Astrocyte (in vitro differentiated cells and primary cell): Measurements from ENCODE around the gene OLIG1. TPM values are rescaled to one million over a fixed set of nuclear protein-coding genes. Genes with fewer than 3 reads are reported as not detected.

Source experiments
- DNase-seq: peaks from one replicate; pipeline ENCODE4 v3.0.0-alpha.2; 2010; ENCODE audit warnings: low read depth
- FAIRE-seq: peaks from 2 replicates; lab custom pipeline; 2011; peaks lifted over from hg19 to GRCh38; lab: Jason Lieb, UNC
- H2AFZ ChIP-seq: 2 replicates; pipeline ENCODE4 v1.6.0; 2012; ENCODE audit warnings: low read depth, low read length, inconsistent platforms
- H3K27ac ChIP-seq: 2 replicates; pipeline ENCODE4 v1.5.1; 2011; ENCODE audit warnings: low read depth, low read length, inconsistent platforms
- H3K27me3 ChIP-seq: 2 replicates; pipeline ENCODE4 v1.6.0; 2011; ENCODE audit warnings: low read length, inconsistent platforms; ENCODE audit not compliant: insufficient read depth
- H3K36me3 ChIP-seq: 2 replicates; pipeline ENCODE4 v1.5.1; 2011; ENCODE audit warnings: low read length, inconsistent platforms; ENCODE audit not compliant: insufficient read depth
- H3K4me1 ChIP-seq: 2 replicates; pipeline ENCODE4 v1.5.1; 2011; ENCODE audit warnings: low read length, inconsistent platforms; ENCODE audit not compliant: insufficient read depth
- H3K4me2 ChIP-seq: 2 replicates; pipeline ENCODE4 v1.6.0; 2012; ENCODE audit warnings: low read length, inconsistent platforms
- H3K4me3 ChIP-seq: 2 replicates; pipeline ENCODE4 v1.5.1; 2011; ENCODE audit warnings: low read depth, mild to moderate bottlenecking, low read length, inconsistent platforms; ENCODE audit not compliant: insufficient read depth
- H3K79me2 ChIP-seq: 2 replicates; pipeline ENCODE4 v1.6.0; 2012; ENCODE audit warnings: mild to moderate bottlenecking, low read length, inconsistent platforms; ENCODE audit not compliant: insufficient read depth
- H3K9ac ChIP-seq: 2 replicates; pipeline ENCODE4 v1.6.0; 2012; ENCODE audit warnings: mild to moderate bottlenecking, low read length, inconsistent platforms
- H3K9me3 ChIP-seq: 2 replicates; pipeline ENCODE4 v1.5.1; 2012; ENCODE audit warnings: low read depth, mild to moderate bottlenecking, low read length, inconsistent platforms; ENCODE audit not compliant: insufficient read depth
- H4K20me1 ChIP-seq: 2 replicates; pipeline ENCODE4 v1.6.0; 2012; ENCODE audit warnings: low read length, inconsistent platforms; ENCODE audit not compliant: insufficient read depth
- H3K27ac Mint-ChIP-seq: one replicate; pipeline ENCODE4 v1.8.0; 2021; ENCODE audit warnings: mild to moderate bottlenecking, mixed read lengths; ENCODE audit not compliant: unreplicated experiment
- H3K27me3 Mint-ChIP-seq: one replicate; pipeline ENCODE4 v1.8.0; 2021; ENCODE audit warnings: low read depth, mixed read lengths; ENCODE audit not compliant: unreplicated experiment
- H3K36me3 Mint-ChIP-seq: one replicate; pipeline ENCODE4 v1.8.0; 2021; ENCODE audit warnings: low read depth, mixed read lengths; ENCODE audit not compliant: unreplicated experiment
- H3K4me1 Mint-ChIP-seq: one replicate; pipeline ENCODE4 v1.8.0; 2021; ENCODE audit warnings: low read depth, mixed read lengths; ENCODE audit not compliant: unreplicated experiment
- H3K4me3 Mint-ChIP-seq: one replicate; pipeline ENCODE4 v1.8.0; 2021; ENCODE audit warnings: mild to moderate bottlenecking, moderate library complexity, mixed read lengths; ENCODE audit not compliant: unreplicated experiment
- H3K9me3 Mint-ChIP-seq: one replicate; pipeline ENCODE4 v1.8.0; 2021; ENCODE audit warnings: mild to moderate bottlenecking, mixed read lengths; ENCODE audit not compliant: unreplicated experiment
- EZH2 ChIP-seq: IDR thresholded peaks from 2 replicates; pipeline ENCODE4 v1.6.1; 2012; ENCODE audit warnings: mild to moderate bottlenecking, low read length, inconsistent platforms; ENCODE audit not compliant: insufficient read depth
- total RNA-seq: library from RNA; stranded (reverse); gene quantifications from 2 replicates; pipeline ENCODE4 v1.2.1, GENCODE V29; 2021
- TF ChIP-seq, protein P1 (sequence below): IDR thresholded peaks from 2 replicates; pipeline ENCODE4 v1.5.1; 2011; ENCODE audit warnings: low read depth, mild to moderate bottlenecking, inconsistent platforms, low read length, moderate library complexity; ENCODE audit not compliant: insufficient read depth

OLIG1 gene
- total RNA-seq, 1 donor from 2014 or later: not detected

DNA sequence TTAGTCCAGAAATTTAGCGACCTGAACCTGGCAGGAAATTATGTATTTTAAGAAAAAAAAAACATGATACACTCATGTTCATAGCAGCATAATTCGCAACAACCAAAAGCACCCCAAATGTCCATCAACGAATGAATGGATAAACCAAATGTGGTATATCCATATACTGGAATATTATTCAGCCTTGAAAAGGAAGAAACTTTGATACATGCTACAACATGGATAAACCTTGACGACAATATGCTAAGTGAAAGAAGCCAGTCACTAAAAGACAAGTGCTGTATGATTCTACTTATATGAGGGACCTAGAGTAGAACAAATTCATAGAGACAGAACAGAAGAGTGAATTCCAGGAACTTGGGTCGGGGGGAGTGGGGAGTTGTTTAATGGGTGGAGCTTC is 698 bp upstream of the OLIG1 start:
- Histone ChIP-seq H3K4me2 (no peak overlapping the region), H3K27me3 (peaks cover 86% of the 10 kb centered on the region), H3K27ac (no peak overlapping the region), H3K4me3 (no peak overlapping the region), H3K79me2 (no peaks in the 10 kb centered on the region), H3K9me3 (peaks cover 6% of the 10 kb centered on the region), H3K4me1 (no peaks in the 10 kb centered on the region), H4K20me1 (no peaks in the 10 kb centered on the region), H2AFZ (no peak overlapping the region), H3K36me3 (no peaks in the 10 kb centered on the region), H3K9ac (no peak overlapping the region)
- FAIRE-seq (no peak), DNase-seq (no peak)
- Mint-ChIP-seq H3K27ac (no peak overlapping the region), H3K27me3 (peaks cover 71% of the 10 kb centered on the region), H3K4me3 (peak overlapping the region; percentile 54), H3K9me3 (peaks cover 9% of the 10 kb centered on the region), H3K4me1 (peaks cover 3% of the 10 kb centered on the region), H3K36me3 (no peaks in the 10 kb centered on the region)
- TF ChIP-seq, protein P1, sequence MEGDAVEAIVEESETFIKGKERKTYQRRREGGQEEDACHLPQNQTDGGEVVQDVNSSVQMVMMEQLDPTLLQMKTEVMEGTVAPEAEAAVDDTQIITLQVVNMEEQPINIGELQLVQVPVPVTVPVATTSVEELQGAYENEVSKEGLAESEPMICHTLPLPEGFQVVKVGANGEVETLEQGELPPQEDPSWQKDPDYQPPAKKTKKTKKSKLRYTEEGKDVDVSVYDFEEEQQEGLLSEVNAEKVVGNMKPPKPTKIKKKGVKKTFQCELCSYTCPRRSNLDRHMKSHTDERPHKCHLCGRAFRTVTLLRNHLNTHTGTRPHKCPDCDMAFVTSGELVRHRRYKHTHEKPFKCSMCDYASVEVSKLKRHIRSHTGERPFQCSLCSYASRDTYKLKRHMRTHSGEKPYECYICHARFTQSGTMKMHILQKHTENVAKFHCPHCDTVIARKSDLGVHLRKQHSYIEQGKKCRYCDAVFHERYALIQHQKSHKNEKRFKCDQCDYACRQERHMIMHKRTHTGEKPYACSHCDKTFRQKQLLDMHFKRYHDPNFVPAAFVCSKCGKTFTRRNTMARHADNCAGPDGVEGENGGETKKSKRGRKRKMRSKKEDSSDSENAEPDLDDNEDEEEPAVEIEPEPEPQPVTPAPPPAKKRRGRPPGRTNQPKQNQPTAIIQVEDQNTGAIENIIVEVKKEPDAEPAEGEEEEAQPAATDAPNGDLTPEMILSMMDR: no peak
- no peak for TF ChIP-seq EZH2

DNA sequence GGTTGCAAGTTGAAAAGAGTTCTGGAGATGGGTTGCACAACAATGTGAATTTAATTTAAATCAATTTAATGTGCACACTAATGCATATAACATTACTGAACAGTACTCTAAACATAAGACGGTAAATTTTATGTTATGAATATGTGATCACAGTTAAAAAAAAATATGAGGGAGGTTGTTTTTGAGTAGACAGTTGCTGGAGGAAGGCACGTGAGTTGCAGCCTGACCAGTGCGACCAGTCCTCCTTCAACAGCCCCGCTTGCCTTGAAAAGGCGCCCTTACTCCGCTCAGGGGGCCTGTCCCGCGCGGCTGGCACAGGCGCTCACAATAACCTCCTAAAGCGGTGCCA is 322 bp upstream of the OLIG1 start:
- Histone ChIP-seq H3K27ac (no peak overlapping the region), H3K4me2 (peak overlapping the region; percentile 63), H4K20me1 (no peaks in the 10 kb centered on the region), H3K27me3 (peaks cover 86% of the 10 kb centered on the region), H3K9ac (no peak overlapping the region), H3K9me3 (peaks cover 6% of the 10 kb centered on the region), H3K79me2 (no peaks in the 10 kb centered on the region), H3K4me1 (no peaks in the 10 kb centered on the region), H2AFZ (no peak overlapping the region), H3K36me3 (no peaks in the 10 kb centered on the region), H3K4me3 (no peak overlapping the region)
- H3K36me3 Mint-ChIP-seq: no peaks in the 10 kb centered on the region
- H3K9me3 Mint-ChIP-seq: peaks cover 9% of the 10 kb centered on the region
- DNase-seq: no peak
- peak overlapping the region; percentile 54 for H3K4me3 Mint-ChIP-seq
- H3K4me1 Mint-ChIP-seq: peaks cover 3% of the 10 kb centered on the region
- TF ChIP-seq, protein P1: no peak
- TF ChIP-seq EZH2: no peak
- no peak overlapping the region for H3K27ac Mint-ChIP-seq
- H3K27me3 Mint-ChIP-seq: peaks cover 67% of the 10 kb centered on the region
- FAIRE-seq: no peak

DNA sequence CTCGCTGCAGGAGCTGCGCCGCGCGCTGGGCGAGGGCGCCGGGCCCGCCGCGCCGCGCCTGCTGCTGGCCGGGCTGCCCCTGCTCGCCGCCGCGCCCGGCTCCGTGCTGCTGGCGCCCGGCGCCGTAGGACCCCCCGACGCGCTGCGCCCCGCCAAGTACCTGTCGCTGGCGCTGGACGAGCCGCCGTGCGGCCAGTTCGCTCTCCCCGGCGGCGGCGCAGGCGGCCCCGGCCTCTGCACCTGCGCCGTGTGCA is 730 bp downstream of the OLIG1 start:
- Histone ChIP-seq H3K9ac (no peak overlapping the region), H2AFZ (no peak overlapping the region), H4K20me1 (no peaks in the 10 kb centered on the region), H3K9me3 (peaks cover 6% of the 10 kb centered on the region), H3K79me2 (no peaks in the 10 kb centered on the region), H3K4me1 (no peaks in the 10 kb centered on the region), H3K4me2 (peak overlapping the region; percentile 78), H3K27me3 (peaks cover 88% of the 10 kb centered on the region), H3K27ac (no peak overlapping the region), H3K4me3 (no peak overlapping the region), H3K36me3 (no peaks in the 10 kb centered on the region)
- Mint-ChIP-seq H3K27ac (no peak overlapping the region), H3K36me3 (no peaks in the 10 kb centered on the region), H3K9me3 (peaks cover 9% of the 10 kb centered on the region), H3K4me1 (peaks cover 10% of the 10 kb centered on the region), H3K4me3 (no peak overlapping the region), H3K27me3 (peaks cover 59% of the 10 kb centered on the region)
- DNase-seq: no peak
- no peak for TF ChIP-seq EZH2
- TF ChIP-seq, protein P1: no peak
- FAIRE-seq: no peak
